Heart left ventricle (tissue), 16 donors: ENCODE results near the gene SLC39A10. TPM values are rescaled to one million over a fixed set of nuclear protein-coding genes. Genes with fewer than 3 reads are reported as not detected.
A peak's percentile ranks its signal among the peaks of the same experiment; 100 is the strongest.

ENCODE experiments used
- ATAC-seq, 4 donors: fragments of 200-7000 bp; cut with Tn5 transposase; one replicate each; pipeline ENCODE4 v1.9.1; 2020 to 2022; ENCODE audit warnings: moderate library complexity in 4 of 4, mild to moderate bottlenecking in 3 of 4, moderate number of reproducible peaks in 1 of 4
- DNase-seq, 5 donors: peaks; one replicate each; pipeline ENCODE4 v3.0.0-alpha.2; 2020
- H3K27ac ChIP-seq, 12 donors: fragments of 200-600 bp; sonication (generic) in 4 of 12; one replicate each; pipeline versions ENCODE4 v1.5.0 to v1.8.0; 2016 to 2022; ENCODE audit warnings: mild to moderate bottlenecking in 2 of 12
- H3K27me3 ChIP-seq, 9 donors: fragments of 200-600 bp; sonication (generic) in 2 of 9; one replicate each; pipeline versions ENCODE4 v1.5.1 to v1.8.0; 2016 to 2022; ENCODE audit warnings: mild to moderate bottlenecking in 3 of 9
- H3K36me3 ChIP-seq, 9 donors: fragments of 200-600 bp; sonication (generic) in 2 of 9; one replicate each; pipeline versions ENCODE4 v1.5.0 to v1.8.0; 2018 to 2022; ENCODE audit warnings: mild to moderate bottlenecking in 2 of 9
- H3K4me1 ChIP-seq, 12 donors: fragments of 200-600 bp; sonication (generic) in 4 of 12; one replicate each; pipeline versions ENCODE4 v1.5.0 to v1.8.0; 2016 to 2022; ENCODE audit warnings: mild to moderate bottlenecking in 3 of 12
- H3K4me3 ChIP-seq, 12 donors: fragments of 200-600 bp; sonication (generic) in 4 of 12; one replicate each; pipeline versions ENCODE4 v1.5.0 to v1.8.0; 2017 to 2022; ENCODE audit warnings: mild to moderate bottlenecking in 9 of 12, moderate library complexity in 4 of 12
- H3K9me3 ChIP-seq, 12 donors: fragments of 200-600 bp; sonication (generic) in 4 of 12; one replicate each; pipeline versions ENCODE4 v1.5.0 to v1.8.0; 2016 to 2022; ENCODE audit warnings: mild to moderate bottlenecking in 1 of 12
- POLR2A ChIP-seq, 2 donors: fragments of 450-650 bp; IDR thresholded peaks; one replicate each; pipeline ENCODE4 v1.6.1; 2017; ENCODE audit warnings: antibody characterized with exemption in 2 of 2, mild to moderate bottlenecking in 2 of 2, moderate library complexity in 2 of 2
- WGBS, 4 donors: extraction: QIAGEN DNeasy Blood & Tissue Kit in 2 of 4; methylation state at CpG; one replicate each; pipeline versions ENCODE4 v1.1.5 to v1.1.7; 2013 to 2018; 5-methylcytosine and 5-hydroxymethylcytosine counted together
- intact Hi-C, 10 donors: fragments of 100-400 bp; cut with DNase I; formaldehyde crosslinking; loops; one replicate each; pipeline versions ENCODE4 v1.11.1 to v1.14.2; 2022
- polyA plus RNA-seq, 2 donors: library from polyadenylated mRNA; stranded (reverse); fragments of 200-250 nt; gene quantifications; one replicate each; pipeline ENCODE4 v1.2.3, GENCODE V29; 2013
- total RNA-seq, 9 donors: library from RNA; depleted of rRNA in 2 of 9; stranded (reverse); fragments of >200 nt in 2 of 9; fragmentation: NEBNext Ultra II Directional in 3 of 9; extraction: Animal tissue kit (Norgen Biotek cat#: 25700) in 3 of 9; gene quantifications; one replicate each; pipeline versions ENCODE4 v1.1.0 to v1.2.4, GENCODE V29; 2016 to 2023
- TF ChIP-seq, protein P1 (sequence below), 12 donors: fragments of 200-600 bp; sonication (generic) in 4 of 12; IDR thresholded peaks; one replicate each; pipeline versions ENCODE4 v1.5.0 to v1.8.0; 2018 to 2022; ENCODE audit warnings: antibody characterized with exemption in 12 of 12, mild to moderate bottlenecking in 5 of 12
- donor health status: ischemic (EF 13 %, LVEDD 7.1; RV severe dilation, severe dysfunction).
- donor health status: healthy with polysubstance abuse.
- donor health status: DM: no; HTN: yes; CAD: no.
- donor health status: DM: no; HTN: no; CAD: no.
- donor health status: ischemic (EF 25% LVEDD 6.9; RV normal size, moderate dysfunction).
- donor health status: ischemic (EF 25% LVEDD 5.7; RV mildly dilated, moderate dysfunction).
- donor health status: healthy.
- donor health status: DM: yes; HTN: yes; CAD: no.
- donor health status: ischemic (EF 35%, LVEDD 5.7; RV mildly dilated, moderate dysfunction).
- donor health status: nonischemic (EF 11% LVEDD 7.7; RV severe dilation, severe dysfunction).
- donor health status: DM: yes; HTN: yes; CAD: no.
- donor health status: PGD.
- donor health status: ischemic (EF 29% LVEDD 5.4; RV normal size, mild dysfunction).
- donor health status: nonischemic (EF 23%, LVEDD 6.1; RV moderate dilation, normal function).

SLC39A10 gene
- total and polyA plus RNA-seq, 11 donors = 3.1 to 18.2 (median 9.2) TPM

DNA sequence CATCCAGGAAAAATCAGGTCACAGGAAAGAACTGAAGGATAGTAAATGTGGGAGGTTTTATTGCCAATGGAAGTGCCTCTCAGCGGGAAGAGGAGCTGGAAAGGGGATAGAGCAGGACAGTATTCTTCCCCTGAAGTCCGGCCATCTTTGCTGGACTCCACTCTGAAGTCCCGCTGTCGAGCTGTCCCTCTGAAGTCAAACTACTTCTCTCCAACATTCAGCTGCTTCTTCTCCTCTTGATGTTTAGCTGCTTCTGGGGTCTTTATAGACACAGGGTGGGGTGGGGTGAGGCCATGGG lies 23.5 kb upstream of the SLC39A10 start:
- TF ChIP-seq, protein P1, sequence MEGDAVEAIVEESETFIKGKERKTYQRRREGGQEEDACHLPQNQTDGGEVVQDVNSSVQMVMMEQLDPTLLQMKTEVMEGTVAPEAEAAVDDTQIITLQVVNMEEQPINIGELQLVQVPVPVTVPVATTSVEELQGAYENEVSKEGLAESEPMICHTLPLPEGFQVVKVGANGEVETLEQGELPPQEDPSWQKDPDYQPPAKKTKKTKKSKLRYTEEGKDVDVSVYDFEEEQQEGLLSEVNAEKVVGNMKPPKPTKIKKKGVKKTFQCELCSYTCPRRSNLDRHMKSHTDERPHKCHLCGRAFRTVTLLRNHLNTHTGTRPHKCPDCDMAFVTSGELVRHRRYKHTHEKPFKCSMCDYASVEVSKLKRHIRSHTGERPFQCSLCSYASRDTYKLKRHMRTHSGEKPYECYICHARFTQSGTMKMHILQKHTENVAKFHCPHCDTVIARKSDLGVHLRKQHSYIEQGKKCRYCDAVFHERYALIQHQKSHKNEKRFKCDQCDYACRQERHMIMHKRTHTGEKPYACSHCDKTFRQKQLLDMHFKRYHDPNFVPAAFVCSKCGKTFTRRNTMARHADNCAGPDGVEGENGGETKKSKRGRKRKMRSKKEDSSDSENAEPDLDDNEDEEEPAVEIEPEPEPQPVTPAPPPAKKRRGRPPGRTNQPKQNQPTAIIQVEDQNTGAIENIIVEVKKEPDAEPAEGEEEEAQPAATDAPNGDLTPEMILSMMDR (IDR thresholded peaks at IDR 0.05) = no peak
- no peak for TF ChIP-seq POLR2A (IDR thresholded peaks at IDR 0.05)
- intact Hi-C loops = no loop called here
- Histone ChIP-seq H3K36me3 (no peaks in the 10 kb centered on the region), H3K27ac (peak overlapping the region in 1 of 12 donors; percentile 69), H3K4me1 (peaks cover 0 to 11% (median 0%) of the 10 kb centered on the region in 12 donors), H3K9me3 (no peaks in the 10 kb centered on the region), H3K27me3 (no peaks in the 10 kb centered on the region), H3K4me3 (no peak overlapping the region)
- DNase-seq = no peak
- WGBS, 4 donors = 94 to 95% (median 94%) methylated on average over 4 of the region's 4 CpGs
- ATAC-seq = no peak

GRCh38 chr2:195633974-195634373 lies 23.1 kb upstream of the SLC39A10 start:
- WGBS, 4 donors = 86 to 92% (median 90%) methylated on average over 3 of the region's 3 CpGs
- no peaks in the 10 kb centered on the region for H3K9me3 ChIP-seq
- no peak for TF ChIP-seq POLR2A (IDR thresholded peaks at IDR 0.05)
- TF ChIP-seq, protein P1 (IDR thresholded peaks at IDR 0.05) = no peak
- intact Hi-C loops = no loop called here
- no peaks in the 10 kb centered on the region for H3K36me3 ChIP-seq
- ATAC-seq (no peak), DNase-seq (no peak)
- peaks cover 0 to 11% (median 0%) of the 10 kb centered on the region in 12 donors for H3K4me1 ChIP-seq
- H3K27ac ChIP-seq = no peak overlapping the region
- no peak overlapping the region for H3K4me3 ChIP-seq
- H3K27me3 ChIP-seq = no peaks in the 10 kb centered on the region

DNA sequence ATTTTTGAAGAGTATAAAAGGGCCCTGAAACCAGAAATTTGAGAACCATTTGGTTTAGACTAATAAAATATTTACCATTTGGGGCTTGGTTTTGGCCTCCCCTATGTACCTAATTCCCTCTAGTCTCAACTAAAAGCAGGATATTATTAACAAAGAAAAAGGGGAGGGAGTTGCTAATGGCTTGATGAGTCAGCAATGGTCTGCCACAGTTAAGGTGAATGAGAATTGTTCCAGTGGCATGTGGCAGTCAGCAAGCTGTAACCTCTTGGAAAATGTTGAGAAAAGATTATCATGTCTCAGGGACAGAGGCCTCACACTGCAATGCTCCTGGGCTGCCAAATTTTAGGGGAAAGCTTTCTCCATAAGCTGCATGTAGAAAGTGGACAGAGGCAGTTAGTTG lies 20.1 kb upstream of the SLC39A10 start:
- no peak for ATAC-seq

GRCh38 chr2:195638750-195639149 lies 18.3 kb upstream of the SLC39A10 start:
- TF ChIP-seq POLR2A (IDR thresholded peaks at IDR 0.05) = no peak
- TF ChIP-seq, protein P1 (IDR thresholded peaks at IDR 0.05) = no peak
- intact Hi-C loops = no loop called here
- 88 to 92% (median 91%) methylated on average over 4 of the region's 4 CpGs for WGBS, 4 donors
- Histone ChIP-seq H3K9me3 (no peaks in the 10 kb centered on the region), H3K4me3 (no peak overlapping the region), H3K27ac (no peak overlapping the region), H3K4me1 (peaks cover 0 to 9% (median 0%) of the 10 kb centered on the region in 12 donors), H3K27me3 (no peaks in the 10 kb centered on the region), H3K36me3 (no peaks in the 10 kb centered on the region)
- DNase-seq (no peak), ATAC-seq (no peak)

More for the DNA sequence above, 20.1 kb upstream of the SLC39A10 start:
- peaks cover 0 to 11% (median 0%) of the 10 kb centered on the region in 12 donors for H3K4me1 ChIP-seq
- no peak overlapping the region for H3K27ac ChIP-seq
- no peaks in the 10 kb centered on the region for H3K9me3 ChIP-seq
- H3K36me3 ChIP-seq = no peaks in the 10 kb centered on the region
- H3K4me3 ChIP-seq = no peak overlapping the region
- no peak for TF ChIP-seq POLR2A (IDR thresholded peaks at IDR 0.05)
- TF ChIP-seq, protein P1 (IDR thresholded peaks at IDR 0.05) = no peak
- intact Hi-C loops = no loop called here
- H3K27me3 ChIP-seq = no peaks in the 10 kb centered on the region
- no peak for DNase-seq
